ENCODE data around the gene FRY. TPM values are rescaled to one million over a fixed set of nuclear protein-coding genes. Genes with fewer than 3 reads are reported as not detected.

FRY gene
- total RNA-seq, 2 donors from 2014 or later, result 122 to 165 TPM

GRCh38 chr13:32175307-32175706 lies 143.7 kb downstream of the FRY start:
- ATAC-seq (ENCODE audit: insufficient number of reproducible peaks, low FRiP score, low read depth), result no peak

DNA sequence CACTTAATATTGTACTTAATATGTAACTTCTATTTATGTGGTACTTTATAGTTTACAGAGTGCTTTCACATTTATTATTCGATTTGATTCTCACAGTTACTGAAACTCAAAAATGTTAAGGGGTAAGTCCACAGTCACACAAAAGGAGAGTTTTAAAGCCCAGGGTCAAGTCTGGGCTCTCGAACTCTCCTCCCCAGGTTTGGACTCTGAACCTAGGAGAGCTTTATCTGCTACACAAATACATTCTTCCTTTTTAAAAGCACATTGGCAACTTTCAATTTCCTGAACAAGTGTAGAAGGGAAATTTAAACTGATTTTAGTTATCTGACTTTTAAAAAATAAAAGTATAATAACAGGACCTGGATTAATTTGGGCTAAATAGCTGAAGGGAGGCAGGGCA lies 144.4 kb downstream of the FRY start:
- no peak overlapping the region for H3K4me3 ChIP-seq
- no peak for ATAC-seq (ENCODE audit: insufficient number of reproducible peaks, low FRiP score, low read depth)
- H3K27me3 ChIP-seq (replicated peaks; ENCODE audit: insufficient read depth), result no peaks in the 10 kb centered on the region
- no peak for TF ChIP-seq CTCF (IDR thresholded peaks at IDR 0.05)
- no peaks in the 10 kb centered on the region for H3K4me1 ChIP-seq (ENCODE audit: control insufficient read depth in 1 of 2, low read depth in 2 of 2)
- DNase-seq (ENCODE audit: low spot score), result no peak
- peaks cover 13% of the 10 kb centered on the region for H3K36me3 ChIP-seq
- H3K27ac ChIP-seq, result no peak overlapping the region
- no peaks in the 10 kb centered on the region for H3K9me3 ChIP-seq

More at GRCh38 chr13:32175307-32175706, 143.7 kb downstream of the FRY start:
- Histone ChIP-seq H3K36me3 (peaks cover 13% of the 10 kb centered on the region), H3K4me1 (ENCODE audit: control insufficient read depth in 1 of 2, low read depth in 2 of 2) (no peaks in the 10 kb centered on the region), H3K9me3 (no peaks in the 10 kb centered on the region), H3K27ac (no peak overlapping the region), H3K27me3 (replicated peaks; ENCODE audit: insufficient read depth) (no peaks in the 10 kb centered on the region), H3K4me3 (no peak overlapping the region)
- no peak for TF ChIP-seq CTCF (IDR thresholded peaks at IDR 0.05)
- no peak for DNase-seq (ENCODE audit: low spot score)

DNA sequence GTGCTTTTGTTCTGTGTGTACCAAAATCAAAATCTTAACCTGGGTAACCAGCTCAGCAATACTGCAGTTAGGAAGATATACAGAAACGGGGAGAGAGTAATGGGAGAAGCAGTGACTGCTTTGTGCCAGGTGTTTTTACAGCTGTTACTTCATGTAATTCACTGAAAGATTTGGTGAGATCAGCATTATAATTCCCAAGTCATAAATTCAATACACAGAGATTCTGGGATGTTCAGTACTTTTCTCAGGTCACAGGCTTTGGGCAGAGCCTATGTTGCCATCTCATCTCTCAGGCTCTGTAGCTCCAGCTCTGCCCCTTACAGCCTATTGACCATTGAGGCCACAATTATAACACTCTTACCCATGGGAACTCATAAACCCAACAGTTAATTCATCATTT lies 145.1 kb downstream of the FRY start:
- no peaks in the 10 kb centered on the region for H3K27me3 ChIP-seq (replicated peaks; ENCODE audit: insufficient read depth)
- no peak overlapping the region for H3K27ac ChIP-seq
- H3K4me3 ChIP-seq, result no peak overlapping the region
- H3K9me3 ChIP-seq, result no peaks in the 10 kb centered on the region
- H3K36me3 ChIP-seq, result peaks cover 8% of the 10 kb centered on the region
- DNase-seq (ENCODE audit: low spot score) (no peak), ATAC-seq (ENCODE audit: insufficient number of reproducible peaks, low FRiP score, low read depth) (no peak)
- no peak for TF ChIP-seq CTCF (IDR thresholded peaks at IDR 0.05)
- no peaks in the 10 kb centered on the region for H3K4me1 ChIP-seq (ENCODE audit: control insufficient read depth in 1 of 2, low read depth in 2 of 2)

DNA sequence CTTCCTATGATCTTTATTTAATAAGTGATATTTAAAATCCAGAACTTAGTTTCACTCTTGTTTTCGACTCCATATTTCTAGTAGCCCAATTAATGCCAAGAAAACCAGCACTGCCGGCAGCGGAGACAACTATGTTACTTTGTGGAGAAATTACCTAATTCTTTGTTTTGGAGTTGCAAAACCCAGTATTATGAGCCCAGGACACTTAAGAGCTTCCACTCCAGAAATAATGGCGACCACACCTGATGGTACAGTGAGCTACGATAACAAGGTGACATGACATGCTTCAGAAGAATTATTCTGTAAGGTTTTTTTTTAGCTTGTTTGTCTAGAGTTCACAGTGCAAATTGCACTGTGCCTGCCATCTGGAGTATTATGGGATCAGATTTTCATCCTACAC lies 147.2 kb downstream of the FRY start:
- no peak for DNase-seq (ENCODE audit: low spot score)
- Histone ChIP-seq H3K4me3 (no peak overlapping the region), H3K9me3 (no peaks in the 10 kb centered on the region), H3K36me3 (peaks cover 3% of the 10 kb centered on the region), H3K4me1 (ENCODE audit: control insufficient read depth in 1 of 2, low read depth in 2 of 2) (no peaks in the 10 kb centered on the region), H3K27me3 (replicated peaks; ENCODE audit: insufficient read depth) (no peaks in the 10 kb centered on the region), H3K27ac (no peak overlapping the region)
- ATAC-seq (ENCODE audit: insufficient number of reproducible peaks, low FRiP score, low read depth), result no peak
- TF ChIP-seq CTCF (IDR thresholded peaks at IDR 0.05), result no peak

DNA sequence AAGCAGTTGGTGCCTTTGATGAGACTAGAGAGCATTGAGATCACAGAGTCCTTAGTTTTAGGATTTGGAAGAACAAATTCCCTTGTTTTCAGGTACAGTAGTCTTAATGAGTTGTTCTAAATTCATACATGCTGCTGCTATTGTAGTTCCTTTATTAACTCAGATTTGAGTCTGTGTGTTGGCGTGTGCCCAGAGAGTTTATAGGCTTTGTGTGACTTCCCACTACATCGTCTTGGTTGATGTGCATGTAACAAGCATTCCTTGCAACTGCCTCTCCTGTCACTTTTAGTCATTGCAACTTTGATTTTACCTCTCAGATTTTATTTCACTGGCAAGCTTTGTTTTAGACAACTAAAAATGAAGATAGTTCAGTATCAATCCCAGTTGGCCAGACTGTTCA lies 148.1 kb downstream of the FRY start:
- H3K36me3 ChIP-seq, result peaks cover 3% of the 10 kb centered on the region
- H3K27ac ChIP-seq, result no peak overlapping the region
- TF ChIP-seq CTCF (IDR thresholded peaks at IDR 0.05), result no peak
- no peaks in the 10 kb centered on the region for H3K9me3 ChIP-seq
- H3K4me1 ChIP-seq (ENCODE audit: control insufficient read depth in 1 of 2, low read depth in 2 of 2), result no peaks in the 10 kb centered on the region
- no peak for DNase-seq (ENCODE audit: low spot score)
- no peaks in the 10 kb centered on the region for H3K27me3 ChIP-seq (replicated peaks; ENCODE audit: insufficient read depth)
- no peak for ATAC-seq (ENCODE audit: insufficient number of reproducible peaks, low FRiP score, low read depth)
- no peak overlapping the region for H3K4me3 ChIP-seq
